ENCODE results near the gene CACNA1D.

DNA sequence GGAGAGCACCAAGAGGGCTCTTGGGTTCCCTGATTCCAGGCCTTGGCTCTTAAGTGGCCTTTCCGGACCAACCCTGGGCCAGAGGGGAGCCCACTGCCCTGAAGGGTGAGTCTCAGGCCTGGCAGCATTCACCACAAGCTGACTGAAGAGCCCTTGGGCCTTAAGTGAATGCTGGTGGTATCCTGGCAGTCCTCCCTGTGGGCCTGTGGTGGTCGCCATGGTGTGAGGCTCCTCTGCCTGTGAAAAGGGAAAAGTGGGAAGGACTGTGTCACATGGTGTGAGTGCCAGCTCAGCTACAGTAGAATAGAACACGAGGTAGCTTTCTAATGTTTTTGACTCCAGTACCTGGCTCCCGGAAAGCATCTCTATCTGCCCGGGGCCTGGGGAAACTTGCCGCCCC lies 336.5 kb downstream of the CACNA1D start:
- TF ChIP-seq, protein P1, sequence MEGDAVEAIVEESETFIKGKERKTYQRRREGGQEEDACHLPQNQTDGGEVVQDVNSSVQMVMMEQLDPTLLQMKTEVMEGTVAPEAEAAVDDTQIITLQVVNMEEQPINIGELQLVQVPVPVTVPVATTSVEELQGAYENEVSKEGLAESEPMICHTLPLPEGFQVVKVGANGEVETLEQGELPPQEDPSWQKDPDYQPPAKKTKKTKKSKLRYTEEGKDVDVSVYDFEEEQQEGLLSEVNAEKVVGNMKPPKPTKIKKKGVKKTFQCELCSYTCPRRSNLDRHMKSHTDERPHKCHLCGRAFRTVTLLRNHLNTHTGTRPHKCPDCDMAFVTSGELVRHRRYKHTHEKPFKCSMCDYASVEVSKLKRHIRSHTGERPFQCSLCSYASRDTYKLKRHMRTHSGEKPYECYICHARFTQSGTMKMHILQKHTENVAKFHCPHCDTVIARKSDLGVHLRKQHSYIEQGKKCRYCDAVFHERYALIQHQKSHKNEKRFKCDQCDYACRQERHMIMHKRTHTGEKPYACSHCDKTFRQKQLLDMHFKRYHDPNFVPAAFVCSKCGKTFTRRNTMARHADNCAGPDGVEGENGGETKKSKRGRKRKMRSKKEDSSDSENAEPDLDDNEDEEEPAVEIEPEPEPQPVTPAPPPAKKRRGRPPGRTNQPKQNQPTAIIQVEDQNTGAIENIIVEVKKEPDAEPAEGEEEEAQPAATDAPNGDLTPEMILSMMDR (IDR thresholded peaks at IDR 0.05; ENCODE audit: insufficient read depth, low read length, poor library complexity, severe bottlenecking): no peak
- TF ChIP-seq EZH2phosphoT487 (conservative IDR thresholded peaks at IDR 0.05; ENCODE audit: low read length): no peak

Data from SU-DHL-6 (cell line).